GM06990 (cell line): ENCODE data around the gene RNF149.
"Not testable (repeated sequence)": the region's sequence is repeated elsewhere in the genome, so short reads cannot be mapped to it uniquely, and the experiment has no call there.

Experiments used
- DNase-seq: peaks from one replicate; pipeline ENCODE4 v3.0.0-alpha.2; 2011; ENCODE audit not compliant: insufficient read length; ENCODE audit errors: extremely low read depth
- H3K27me3 ChIP-seq: replicated peaks from 2 replicates; pipeline ENCODE4 v1.6.0; 2011; ENCODE audit warnings: low read length; ENCODE audit not compliant: control insufficient read depth, insufficient read depth
- H3K36me3 ChIP-seq: 2 replicates; pipeline ENCODE4 v1.5.1; 2011; ENCODE audit warnings: low read length; ENCODE audit not compliant: control insufficient read depth, insufficient read depth
- H3K4me3 ChIP-seq: replicated peaks from 2 replicates; pipeline ENCODE4 v1.5.1; 2011; ENCODE audit warnings: low read depth, mild to moderate bottlenecking, control low read depth, low read length
- CTCF ChIP-seq: IDR thresholded peaks from 2 replicates; pipeline ENCODE4 v1.5.1; 2011; ENCODE audit warnings: low read length, control low read depth, mild to moderate bottlenecking, inconsistent platforms; ENCODE audit not compliant: insufficient read depth, poor library complexity, severe bottlenecking

The RNF149 gene

GRCh38 chr2:101252408-101253012, 56.0 kb downstream of the RNF149 start, which contains the start of gene CNOT11:
Gene CNOT11 (plus strand): TSS chr2:101252886. CDS start chr2:101252965, 79 bp downstream.
- TF ChIP-seq CTCF: no peak
- peak; percentile 98 for DNase-seq
- H3K36me3 ChIP-seq: no peaks in the 10 kb centered on the region
- H3K4me3 ChIP-seq: peak within 1 kb of the TSS; percentile 87
- no peaks in the 10 kb centered on the region for H3K27me3 ChIP-seq

GRCh38 chr2:101251844-101252407, 56.6 kb downstream of the RNF149 start:
- no peak for DNase-seq
- H3K27me3 ChIP-seq: no peaks in the 10 kb centered on the region
- TF ChIP-seq CTCF: peak; percentile 21
- peak overlapping the region; percentile 57 for H3K4me3 ChIP-seq
- H3K36me3 ChIP-seq: no peaks in the 10 kb centered on the region

DNA sequence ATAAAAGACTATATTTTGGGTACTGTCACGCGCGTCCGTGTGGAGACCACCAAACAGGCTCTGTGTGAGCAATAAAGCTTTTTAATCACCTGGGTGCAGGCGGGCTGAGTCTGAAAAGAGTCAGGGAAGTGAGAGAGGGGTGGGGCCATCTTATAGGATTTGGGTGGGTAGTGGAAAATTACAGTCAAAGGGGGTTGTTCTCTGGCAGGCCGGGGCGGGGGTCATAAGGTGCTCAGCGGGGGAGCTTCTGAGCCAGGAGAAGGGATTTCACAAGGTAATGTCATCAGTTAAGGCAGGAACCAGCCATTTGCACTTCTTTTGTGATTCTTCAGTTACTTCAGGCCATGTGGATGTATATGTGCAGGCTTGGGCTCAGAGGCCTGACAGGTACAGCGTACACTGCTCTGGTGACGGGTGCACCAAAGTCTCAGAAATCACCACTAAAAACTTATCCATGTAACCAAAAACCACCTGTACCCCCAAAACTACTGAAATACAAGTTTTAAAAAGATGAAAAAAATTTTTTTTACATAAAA, 57.2 kb downstream of the RNF149 start:
- not testable (repeated sequence) for DNase-seq, H3K4me3 ChIP-seq, H3K27me3 ChIP-seq, H3K36me3 ChIP-seq

- Histone ChIP-seq H3K27me3 (no peaks in the 10 kb centered on the region), H3K4me3 (no peak overlapping the region), H3K36me3 (no peaks in the 10 kb centered on the region)
- TF ChIP-seq CTCF: no peak
- DNase-seq: no peak
Measured at GRCh38 chr2:101249826-101250225, 58.7 kb downstream of the RNF149 start.

GRCh38 chr2:101248756-101249155, 59.7 kb downstream of the RNF149 start:
- not testable (repeated sequence) for DNase-seq, H3K4me3 ChIP-seq, H3K36me3 ChIP-seq, H3K27me3 ChIP-seq

DNA sequence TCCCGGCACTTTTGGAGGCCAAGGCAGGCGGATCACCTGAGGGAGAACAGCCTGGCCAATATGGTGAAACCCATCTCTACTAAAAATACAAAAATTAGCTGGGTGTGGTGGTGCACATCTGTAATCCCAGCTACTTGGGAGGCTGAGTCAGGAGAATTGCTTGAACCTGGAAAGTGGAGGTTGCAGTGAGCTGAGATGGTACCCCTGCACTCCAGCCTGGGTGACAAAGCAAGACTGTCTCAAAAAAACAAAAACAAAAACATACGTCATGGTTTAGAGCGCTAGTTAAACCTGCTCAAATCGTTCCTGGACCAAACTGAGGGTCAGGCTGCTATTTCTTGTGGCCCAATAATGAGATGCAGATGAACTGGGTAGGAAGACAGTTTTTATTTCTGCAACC, 63.0 kb downstream of the RNF149 start:
- not testable (repeated sequence) for H3K4me3 ChIP-seq, DNase-seq, H3K27me3 ChIP-seq, H3K36me3 ChIP-seq

DNA sequence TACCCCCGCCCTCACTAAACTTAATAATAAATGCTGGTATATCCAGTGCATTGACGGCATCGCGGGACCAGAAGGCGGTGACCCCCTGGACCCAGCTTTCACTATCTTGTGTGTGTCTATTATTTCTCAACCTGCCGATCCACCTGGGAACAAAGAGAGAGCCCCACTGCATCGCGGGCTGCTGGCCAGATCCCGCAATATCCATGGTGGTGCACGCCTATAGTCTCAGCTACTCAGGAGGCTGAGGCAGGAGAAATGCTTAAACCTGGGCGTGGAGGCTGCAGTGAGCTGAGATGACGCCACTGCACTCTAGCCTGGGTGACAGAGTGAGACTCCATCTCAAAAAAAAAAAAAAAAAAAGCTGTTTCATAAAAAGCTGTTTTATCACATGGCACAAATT, 63.6 kb downstream of the RNF149 start:
- H3K27me3 ChIP-seq, DNase-seq, H3K4me3 ChIP-seq, H3K36me3 ChIP-seq: not testable (repeated sequence)

DNA sequence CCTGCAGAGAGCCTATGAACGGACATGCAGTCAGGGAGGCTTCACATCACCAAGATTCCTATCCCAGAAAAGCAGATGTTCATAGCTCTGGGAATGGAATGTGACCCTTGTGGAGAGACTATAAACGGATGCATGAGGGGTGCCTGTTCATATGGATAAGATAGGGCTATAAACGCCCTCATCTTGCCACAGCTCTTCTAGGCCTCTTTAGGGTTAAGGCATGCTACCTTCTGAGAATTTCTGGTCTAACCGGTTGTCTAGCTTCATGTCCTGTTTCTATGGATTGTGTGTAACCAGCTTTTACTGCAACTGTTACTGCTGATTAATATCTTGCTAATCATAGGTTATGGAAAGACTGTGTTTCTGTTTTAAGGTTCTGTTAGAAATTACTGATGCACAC, 64.1 kb downstream of the RNF149 start:
- not testable (repeated sequence) for DNase-seq, H3K4me3 ChIP-seq, H3K36me3 ChIP-seq, H3K27me3 ChIP-seq
